Mucosa of descending colon (tissue), 3 donors: ENCODE measurements around the gene SPATA31A5. TPM values are rescaled to one million over a fixed set of nuclear protein-coding genes. Genes with fewer than 3 reads are reported as not detected.
"Not testable (repeated sequence)": the region's sequence is repeated elsewhere in the genome, so short reads cannot be mapped to it uniquely, and the experiment has no call there.

Experiments used
- ATAC-seq: fragments of 200-7000 bp; cut with Tn5 transposase; one replicate; pipeline ENCODE4 v1.9.1; 2020; ENCODE audit warnings: mild to moderate bottlenecking, moderate library complexity
- DNase-seq, 3 donors: peaks; one replicate each; pipeline ENCODE4 v3.0.0-alpha.2; 2020
- H3K36me3 ChIP-seq: fragments of 200-600 bp; one replicate; pipeline ENCODE4 v1.8.0; 2021; ENCODE audit warnings: low read depth, mild to moderate bottlenecking
- H3K4me1 ChIP-seq: fragments of 200-600 bp; one replicate; pipeline ENCODE4 v1.8.0; 2021; ENCODE audit warnings: low read depth, mild to moderate bottlenecking
- H3K4me3 ChIP-seq: fragments of 200-600 bp; one replicate; pipeline ENCODE4 v1.8.0; 2021; ENCODE audit warnings: mild to moderate bottlenecking
- H3K9me3 ChIP-seq: fragments of 200-600 bp; one replicate; pipeline ENCODE4 v1.8.0; 2021; ENCODE audit warnings: mild to moderate bottlenecking
- intact Hi-C, 2 donors: fragments of 100-400 bp; cut with DNase I in 1 of 2; cut with micrococcal nuclease in 1 of 2; formaldehyde crosslinking; loops; one replicate each; pipeline versions ENCODE4 v1.11.0 to v1.11.1; 2022; cut with DNase I, micrococcal nuclease
- long read RNA-seq, 2 donors: library from polyadenylated mRNA; unstranded; transcript quantifications; one replicate each; pipeline ENCODE4 v2.0.0, GENCODE V29; 2019 to 2021
- total RNA-seq, 3 donors: library from RNA; stranded (reverse); fragmentation: NEBNext Ultra II Directional in 2 of 3; extraction: Animal tissue kit (Norgen Biotek cat#: 25700) in 2 of 3; gene quantifications; one replicate each; pipeline versions ENCODE4 v1.2.1 to v1.2.4, GENCODE V29; 2021 to 2023
- donor health status: DM: no; HTN: no; CAD: no; lungs with moderate emphysema.
- donor health status: DM: no; HTN: no; CAD: no.
- donor health status: DM: no; HTN: yes; CAD: no.

The SPATA31A5 gene
- not detected for total RNA-seq
- long read RNA-seq, donor 1 = 0 reads
- long read RNA-seq, donor 2 = 0 reads

GRCh38 chr9:60914107-60914506 is at the start of gene SPATA31A5:
TSS of gene SPATA31A5 (plus strand) at chr9:60914407. CDS start at chr9:60914436, 29 bp downstream.
- ATAC-seq, DNase-seq, intact Hi-C loops, H3K4me1 ChIP-seq, H3K9me3 ChIP-seq, H3K4me3 ChIP-seq, H3K36me3 ChIP-seq: not testable (repeated sequence)

GRCh38 chr9:60962990-60963350 is 48.8 kb downstream of the SPATA31A5 start:
- H3K36me3 ChIP-seq, H3K4me3 ChIP-seq, ATAC-seq, intact Hi-C loops, H3K4me1 ChIP-seq, DNase-seq, H3K9me3 ChIP-seq: not testable (repeated sequence)

GRCh38 chr9:60966382-60966781 is 52.2 kb downstream of the SPATA31A5 start:
- intact Hi-C loops, H3K36me3 ChIP-seq: not testable (repeated sequence)

More at GRCh38 chr9:60966382-60966781, 52.2 kb downstream of the SPATA31A5 start:
- DNase-seq, H3K4me3 ChIP-seq, H3K4me1 ChIP-seq, H3K9me3 ChIP-seq, ATAC-seq: not testable (repeated sequence)
